GM23338 (cell line): ENCODE measurements around the gene SLK. TPM values are rescaled to one million over a fixed set of nuclear protein-coding genes. Genes with fewer than 3 reads are reported as not detected.

Source experiments
- ATAC-seq: fragments of 200-7000 bp; cut with Tn5 transposase; 3 replicates; pipeline ENCODE4 v1.9.1; 2020
- DNase-seq: peaks from one replicate; pipeline ENCODE4 v3.0.0-alpha.2; 2015; ENCODE audit warnings: low spot score
- H2AFZ ChIP-seq: fragments of 200-600 bp; sonication (generic); 2 replicates; pipeline ENCODE4 v1.8.0; 2016; ENCODE audit warnings: antibody characterized with exemption, mild to moderate bottlenecking, moderate library complexity
- H3F3A ChIP-seq: fragments of 200-600 bp; sonication (generic); replicated peaks from 2 replicates; pipeline ENCODE4 v1.8.0; 2017; ENCODE audit warnings: antibody characterized with exemption, mixed run types, low read depth
- H3K27ac ChIP-seq: fragments of 200-600 bp; sonication (generic); 2 replicates; pipeline ENCODE4 v1.6.1; 2016; ENCODE audit warnings: low read depth
- H3K27me3 ChIP-seq: fragments of 200-600 bp; sonication (generic); 2 replicates; pipeline ENCODE4 v1.8.0; 2016; ENCODE audit warnings: mild to moderate bottlenecking, mixed run types, moderate library complexity; ENCODE audit not compliant: insufficient read depth
- H3K36me3 ChIP-seq: fragments of 200-600 bp; sonication (generic); 2 replicates; pipeline ENCODE4 v1.8.0; 2016; ENCODE audit warnings: mild to moderate bottlenecking; ENCODE audit not compliant: insufficient read depth
- H3K4me1 ChIP-seq: fragments of 200-600 bp; sonication (generic); 2 replicates; pipeline ENCODE4 v1.8.0; 2016; ENCODE audit warnings: mild to moderate bottlenecking, moderate library complexity; ENCODE audit not compliant: insufficient read depth
- H3K4me2 ChIP-seq: fragments of 200-600 bp; sonication (generic); 2 replicates; pipeline ENCODE4 v1.7.1; 2017; ENCODE audit warnings: mixed run types
- H3K4me3 ChIP-seq: fragments of 200-600 bp; sonication (generic); 2 replicates; pipeline ENCODE4 v1.6.1; 2016; ENCODE audit warnings: mixed run types
- H3K79me2 ChIP-seq: fragments of 200-600 bp; sonication (generic); replicated peaks from 2 replicates; pipeline ENCODE4 v1.8.0; 2017; ENCODE audit warnings: mild to moderate bottlenecking; ENCODE audit not compliant: insufficient read depth
- H3K9me2 ChIP-seq: fragments of 200-600 bp; sonication (generic); 2 replicates; pipeline ENCODE4 v1.8.0; 2017; ENCODE audit not compliant: insufficient read depth
- H4K20me1 ChIP-seq: fragments of 200-600 bp; sonication (generic); replicated peaks from 2 replicates; pipeline ENCODE4 v1.8.0; 2017; ENCODE audit warnings: mild to moderate bottlenecking; ENCODE audit not compliant: insufficient read depth
- H3K27ac Mint-ChIP-seq: 2 replicates; pipeline ENCODE4 v1.8.0; 2020; ENCODE audit warnings: inconsistent platforms, mild to moderate bottlenecking, moderate library complexity, mixed read lengths
- H3K27me3 Mint-ChIP-seq: 3 replicates; pipeline ENCODE4 v1.8.0; 2022; ENCODE audit warnings: low read depth, mild to moderate bottlenecking, moderate library complexity, mixed read lengths, inconsistent platforms; ENCODE audit not compliant: insufficient read depth, poor library complexity
- H3K36me3 Mint-ChIP-seq: 3 replicates; pipeline ENCODE4 v1.8.0; 2021; ENCODE audit warnings: low read depth, mild to moderate bottlenecking, inconsistent platforms, moderate library complexity, mixed read lengths
- H3K4me1 Mint-ChIP-seq: 3 replicates; pipeline ENCODE4 v1.8.0; 2020; ENCODE audit warnings: mild to moderate bottlenecking, inconsistent platforms, mixed read lengths
- H3K4me3 Mint-ChIP-seq: 3 replicates; pipeline ENCODE4 v1.8.0; 2021; ENCODE audit warnings: moderate library complexity, mild to moderate bottlenecking, inconsistent platforms, mixed read lengths
- H3K9me3 Mint-ChIP-seq: 3 replicates; pipeline ENCODE4 v1.8.0; 2020; ENCODE audit warnings: moderate library complexity, mild to moderate bottlenecking, inconsistent platforms, mixed read lengths
- CREB1 ChIP-seq: fragments of 250-450 bp; sonication (Bioruptor Pico); IDR thresholded peaks from 2 replicates; pipeline ENCODE4 v1.5.0; 2020; ENCODE audit warnings: low read depth, mild to moderate bottlenecking, moderate library complexity
- EZH2 ChIP-seq: fragments of 200-600 bp; sonication (generic); IDR thresholded peaks from one replicate; pipeline ENCODE4 v1.8.0; 2017; ENCODE audit warnings: antibody characterized with exemption, mild to moderate bottlenecking, low read depth; ENCODE audit not compliant: unreplicated experiment
- JUNB ChIP-seq: IDR thresholded peaks from one replicate; pipeline ENCODE4 v1.6.1; 2016; ENCODE audit warnings: antibody characterized with exemption; ENCODE audit not compliant: unreplicated experiment
- REST ChIP-seq: IDR thresholded peaks from one replicate; pipeline ENCODE4 v1.6.1; 2018; ENCODE audit warnings: antibody characterized with exemption; ENCODE audit not compliant: unreplicated experiment
- polyA plus RNA-seq: library from polyadenylated mRNA; unstranded; fragments of >200 nt; fragmentation: Nextera tagmentation; extraction: Ambion mirVana; gene quantifications from 2 replicates; pipeline ENCODE4 v1.2.1, GENCODE V29; 2016
- total RNA-seq: library from RNA; depleted of rRNA; stranded (reverse); fragments of >200 nt; shearing (Covaris generic); gene quantifications from 2 replicates; pipeline ENCODE4 v1.2.3, GENCODE V29; 2014

Gene SLK
- total and polyA plus RNA-seq, 2 experiments from 2014 or later, result 8.4 to 21.5 TPM

- TF ChIP-seq REST (no peak), JUNB (no peak), EZH2 (no peak)
Observed at GRCh38 chr10:104018471-104018870, 51.5 kb downstream of the SLK start (continued).

DNA sequence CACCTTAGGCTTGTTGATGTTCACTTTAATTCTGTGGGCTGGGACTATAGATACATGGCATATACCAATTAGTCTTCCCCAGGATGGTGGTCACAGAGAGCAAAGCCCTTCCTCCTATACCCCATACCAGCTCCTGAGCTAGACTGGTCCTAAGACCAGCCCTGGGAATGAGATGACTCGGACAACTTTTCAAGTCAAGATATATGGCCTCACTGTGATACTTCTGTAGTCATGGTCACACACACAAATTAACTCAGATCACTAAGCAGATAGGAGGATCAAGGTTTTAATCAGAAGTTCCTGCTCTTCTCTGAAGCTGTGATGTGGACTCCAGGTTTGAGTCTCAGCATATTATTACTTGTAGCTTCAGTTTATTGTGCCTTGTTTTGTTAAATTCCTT, 53.1 kb downstream of the SLK start:
- H3K27ac ChIP-seq, result no peak overlapping the region
- Mint-ChIP-seq H3K27ac (no peak overlapping the region), H3K9me3 (no peaks in the 10 kb centered on the region), H3K4me1 (peaks cover 10% of the 10 kb centered on the region; the same call in 2 of the 3 replicates), H3K4me3 (no peak overlapping the region), H3K36me3 (peaks cover 7% of the 10 kb centered on the region; the same call in 1 of the 3 replicates), H3K27me3 (no peaks in the 10 kb centered on the region)
- no peak overlapping the region for H3K4me3 ChIP-seq
- no peaks in the 10 kb centered on the region for H3F3A ChIP-seq
- no peaks in the 10 kb centered on the region for H3K36me3 ChIP-seq
- no peaks in the 10 kb centered on the region for H3K27me3 ChIP-seq
- no peak overlapping the region for H3K4me2 ChIP-seq
- no peaks in the 10 kb centered on the region for H3K79me2 ChIP-seq
- DNase-seq (no peak), ATAC-seq (no peak)
- peaks cover 9% of the 10 kb centered on the region for H3K4me1 ChIP-seq
- no peaks in the 10 kb centered on the region for H4K20me1 ChIP-seq
- no peak for TF ChIP-seq CREB1
- TF ChIP-seq EZH2, result no peak
- H3K9me2 ChIP-seq, result no peaks in the 10 kb centered on the region
- H2AFZ ChIP-seq, result no peak overlapping the region

- Mint-ChIP-seq H3K4me1 (peaks cover 10% of the 10 kb centered on the region; the same call in 2 of the 3 replicates), H3K27me3 (no peaks in the 10 kb centered on the region), H3K9me3 (no peaks in the 10 kb centered on the region), H3K36me3 (peaks cover 7% of the 10 kb centered on the region; the same call in 1 of the 3 replicates), H3K4me3 (no peak overlapping the region), H3K27ac (no peak overlapping the region)
- Histone ChIP-seq H2AFZ (no peak overlapping the region), H3F3A (no peaks in the 10 kb centered on the region), H3K4me2 (no peak overlapping the region), H3K4me3 (no peak overlapping the region), H3K27me3 (no peaks in the 10 kb centered on the region), H4K20me1 (no peaks in the 10 kb centered on the region), H3K36me3 (no peaks in the 10 kb centered on the region), H3K9me2 (no peaks in the 10 kb centered on the region), H3K27ac (no peak overlapping the region), H3K4me1 (peaks cover 9% of the 10 kb centered on the region), H3K79me2 (no peaks in the 10 kb centered on the region)
- DNase-seq (no peak), ATAC-seq (no peak)
- no peak for TF ChIP-seq REST
Observed at GRCh38 chr10:104021246-104021645, 54.3 kb downstream of the SLK start.
